Transverse colon (tissue), 3 donors: ENCODE data around the gene COLEC12.

Source experiments
- CTCF ChIP-seq, 5 experiments: fragments of 200-600 bp in 3 of 5; fragments of 450-650 bp in 2 of 5; sonication (generic) in 3 of 5; IDR thresholded peaks; 1 replicate in 2 of 5; 2 replicates in 3 of 5; pipeline ENCODE4 v1.5.1; 2016 to 2017; ENCODE audit warnings: antibody characterized with exemption in 5 of 5, inconsistent platforms in 3 of 5, mild to moderate bottlenecking in 2 of 5, moderate library complexity in 1 of 5
- EP300 ChIP-seq: sonication (generic); formaldehyde crosslinking; IDR thresholded peaks from one replicate; pipeline ENCODE4 v1.6.1; 2017; ENCODE audit warnings: antibody characterized with exemption, low read depth
- POLR2A ChIP-seq: fragments of 450-650 bp; IDR thresholded peaks from one replicate; pipeline ENCODE4 v1.6.1; 2016; ENCODE audit warnings: antibody characterized with exemption, mild to moderate bottlenecking, moderate library complexity

- TF ChIP-seq EP300 (no peak), CTCF (IDR thresholded peaks at IDR 0.05) (no peak), POLR2A (no peak)
Observed at GRCh38 chr18:432791-433190, 67.7 kb downstream of the COLEC12 start.
